ENCODE measurements around the gene MBP. TPM values are rescaled to one million over a fixed set of nuclear protein-coding genes. Genes with fewer than 3 reads are reported as not detected.
"Not testable (repeated sequence)": the region's sequence is repeated elsewhere in the genome, so short reads cannot be mapped to it uniquely, and the experiment has no call there.

MBP gene
- total RNA-seq, 1 experiment from 2014 or later = 88.8 TPM

GRCh38 chr18:77020561-77020960, 112.0 kb downstream of the MBP start:
- POLR2A ChIA-PET = no interaction called here
- no peaks in the 10 kb centered on the region for H3K27me3 ChIP-seq (ENCODE audit: control insufficient read depth, insufficient read depth, low read length)
- no peaks in the 10 kb centered on the region for H3K36me3 ChIP-seq (ENCODE audit: control insufficient read depth, insufficient read depth, low read length)
- ATAC-seq (peak; percentile 34; the same call in 1 of the 2 replicates), DNase-seq (ENCODE audit: low read depth, low spot score) (no peak)
- no peak for TF ChIP-seq CTCF (IDR thresholded peaks at IDR 0.05)
- TF ChIP-seq REST (IDR thresholded peaks at IDR 0.05; ENCODE audit: insufficient read depth in 1 of 2, low read depth in 2 of 2, low read length in 1 of 2) = no peak
- TF ChIP-seq SIN3A (IDR thresholded peaks at IDR 0.05; ENCODE audit: borderline replicate concordance, insufficient read depth, low read depth, low read length) = no peak
- TF ChIP-seq POLR2AphosphoS5 (IDR thresholded peaks at IDR 0.05; ENCODE audit: low read depth, low read length) = no peak
- no peak for TF ChIP-seq TCF7L2 (IDR thresholded peaks at IDR 0.05; ENCODE audit: low read depth, low read length)
- BruUV-seq (replicated peaks) = no TSS peak
- in situ Hi-C loops (cut with HindIII; ENCODE audit: low pct_unique_long_range_greater_than_20kb, low sequenced_read_pairs) = no loop called here
- CTCF ChIA-PET = no interaction called here
- intact Hi-C loops (cut with micrococcal nuclease; ENCODE audit: unreplicated experiment) = no loop called here
- no peak overlapping the region for H3K4me3 ChIP-seq (ENCODE audit: low read depth in 2 of 2, low read length in 2 of 2)
- no peak overlapping the region for H3K27ac ChIP-seq (ENCODE audit: low read length)
- H3K4me1 ChIP-seq (ENCODE audit: control insufficient read depth, insufficient read depth, low read length) = no peaks in the 10 kb centered on the region
- no peaks in the 10 kb centered on the region for H3K9me3 ChIP-seq (ENCODE audit: control insufficient read depth, insufficient read depth, low read depth, low read length)

DNA sequence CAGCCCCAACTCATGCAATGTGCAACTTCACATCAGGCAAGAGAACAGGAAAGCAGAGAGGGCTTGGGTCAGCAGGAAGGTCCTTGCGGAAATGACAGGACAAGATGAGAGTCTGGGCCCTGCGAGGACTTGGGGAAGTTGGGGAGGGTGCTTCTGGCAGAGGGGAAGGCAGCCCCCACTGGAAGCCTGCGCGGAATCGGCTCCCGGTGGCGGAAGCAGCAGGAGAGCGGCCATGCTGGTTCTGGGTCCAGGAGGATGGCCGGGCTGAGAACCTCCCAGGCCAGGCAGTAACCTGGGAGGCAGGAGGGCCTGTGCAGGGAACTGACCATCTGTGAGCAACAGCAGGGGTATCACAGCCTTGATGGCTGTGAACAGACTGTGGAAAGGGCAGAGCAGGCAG, 112.9 kb downstream of the MBP start:
- DNase-seq (ENCODE audit: low read depth, low spot score) (no peak), ATAC-seq (no peak)
- BruUV-seq (replicated peaks) = no TSS peak
- intact Hi-C loops (cut with micrococcal nuclease; ENCODE audit: unreplicated experiment) (no loop called here), in situ Hi-C loops (cut with HindIII; ENCODE audit: low pct_unique_long_range_greater_than_20kb, low sequenced_read_pairs) (no loop called here)
- TF ChIP-seq TCF7L2 (IDR thresholded peaks at IDR 0.05; ENCODE audit: low read depth, low read length) (no peak), POLR2AphosphoS5 (IDR thresholded peaks at IDR 0.05; ENCODE audit: low read depth, low read length) (no peak), REST (IDR thresholded peaks at IDR 0.05; ENCODE audit: insufficient read depth in 1 of 2, low read depth in 2 of 2, low read length in 1 of 2) (no peak), CTCF (IDR thresholded peaks at IDR 0.05) (no peak), SIN3A (IDR thresholded peaks at IDR 0.05; ENCODE audit: borderline replicate concordance, insufficient read depth, low read depth, low read length) (no peak)
- POLR2A ChIA-PET = no interaction called here
- Histone ChIP-seq H3K27ac (ENCODE audit: low read length) (no peak overlapping the region), H3K27me3 (ENCODE audit: control insufficient read depth, insufficient read depth, low read length) (no peaks in the 10 kb centered on the region), H3K4me3 (ENCODE audit: low read depth in 2 of 2, low read length in 2 of 2) (no peak overlapping the region), H3K4me1 (ENCODE audit: control insufficient read depth, insufficient read depth, low read length) (no peaks in the 10 kb centered on the region), H3K9me3 (ENCODE audit: control insufficient read depth, insufficient read depth, low read depth, low read length) (no peaks in the 10 kb centered on the region), H3K36me3 (ENCODE audit: control insufficient read depth, insufficient read depth, low read length) (no peaks in the 10 kb centered on the region)
- CTCF ChIA-PET = no interaction called here

- H3K9me3 ChIP-seq (ENCODE audit: control insufficient read depth, insufficient read depth, low read depth, low read length); H3K4me3 ChIP-seq (ENCODE audit: low read depth in 2 of 2, low read length in 2 of 2); DNase-seq (ENCODE audit: low read depth, low spot score); H3K4me1 ChIP-seq (ENCODE audit: control insufficient read depth, insufficient read depth, low read length); POLR2A ChIA-PET; H3K36me3 ChIP-seq (ENCODE audit: control insufficient read depth, insufficient read depth, low read length); H3K27ac ChIP-seq (ENCODE audit: low read length); CTCF ChIA-PET; BruUV-seq (replicated peaks); ATAC-seq; H3K27me3 ChIP-seq (ENCODE audit: control insufficient read depth, insufficient read depth, low read length); intact Hi-C loops (cut with micrococcal nuclease; ENCODE audit: unreplicated experiment); in situ Hi-C loops (cut with HindIII; ENCODE audit: low pct_unique_long_range_greater_than_20kb, low sequenced_read_pairs): not testable (repeated sequence)
These were observed 113.9 kb downstream of the MBP start for GRCh38 chr18:77018650-77019049.
